ENCODE results near the gene SUSD4. TPM values are rescaled to one million over a fixed set of nuclear protein-coding genes. Genes with fewer than 3 reads are reported as not detected.

Gene SUSD4
- total and polyA plus RNA-seq, 2 donors (not counting 1 experiment from before 2014, with no cell fraction given) = 0.33 TPM; not detected in 1

DNA sequence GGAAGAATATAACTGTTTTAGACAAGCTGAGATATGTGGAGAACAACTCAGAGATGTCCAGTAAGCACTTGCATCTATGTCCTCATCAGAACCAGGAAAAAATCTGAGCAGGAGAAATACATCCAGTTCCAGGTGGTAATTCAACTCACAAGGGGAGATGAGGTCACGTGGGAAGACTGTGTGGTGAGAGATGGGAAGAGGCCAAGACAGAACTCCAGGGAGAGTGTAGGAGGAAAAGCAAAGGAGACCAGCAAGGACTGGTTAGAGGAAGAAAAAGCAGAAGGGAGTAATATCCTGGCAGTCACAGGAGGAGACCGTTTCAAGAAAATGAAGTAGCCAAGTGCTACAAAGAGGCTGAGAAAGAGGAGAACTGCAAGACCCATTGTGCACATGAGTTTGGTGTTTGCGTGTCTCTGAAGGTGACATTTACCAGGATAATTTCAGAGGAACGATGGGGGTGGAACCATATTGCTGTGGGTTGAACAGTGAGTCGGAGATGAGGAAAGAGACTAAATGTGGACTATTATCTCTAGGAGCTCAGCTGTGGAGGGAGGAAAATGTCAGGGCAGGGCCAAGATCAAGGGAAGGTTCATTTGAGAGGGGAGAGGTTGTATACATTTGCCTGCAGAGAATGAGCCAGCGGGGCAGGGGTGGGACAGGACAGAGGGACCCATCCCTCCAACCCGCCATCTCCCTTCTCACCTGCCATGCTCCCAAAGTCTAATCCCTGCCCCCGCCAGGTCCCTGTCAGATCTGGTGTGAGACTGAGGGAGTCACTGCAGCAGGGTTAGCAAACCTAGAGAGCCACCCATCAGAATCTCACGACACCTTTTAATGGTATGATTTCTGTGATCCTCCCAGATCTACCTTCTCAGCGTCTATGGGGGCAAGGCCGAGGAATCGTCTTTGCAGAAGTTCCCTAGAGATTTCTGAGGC is 24.9 kb downstream of the SUSD4 start:
- Histone ChIP-seq H3K9ac (ENCODE audit: insufficient read depth, low read length) (no peak overlapping the region), H3K27ac (ENCODE audit: insufficient read depth, low read length) (no peak overlapping the region), H3K4me3 (replicated peaks in 1 of 4; ENCODE audit: control extremely low read depth in 1 of 4, insufficient read depth in 1 of 4, low read depth in 3 of 4, low read length in 4 of 4) (no peak overlapping the region), H3K79me2 (ENCODE audit: control insufficient read depth, insufficient read depth, low read length) (no peaks in the 10 kb centered on the region), H2AFZ (ENCODE audit: low read length) (no peak overlapping the region), H3K4me1 (ENCODE audit: control insufficient read depth, extremely low read depth, insufficient read depth, low read length) (no peaks in the 10 kb centered on the region), H3K36me3 (ENCODE audit: control insufficient read depth, insufficient read depth, low read length) (no peaks in the 10 kb centered on the region), H3K27me3 (ENCODE audit: control insufficient read depth, insufficient read depth, low read length) (peaks cover 4% of the 10 kb centered on the region), H4K20me1 (ENCODE audit: control insufficient read depth, extremely low read depth, insufficient read depth, low read length) (no peaks in the 10 kb centered on the region), H3K9me3 (ENCODE audit: control insufficient read depth, insufficient read depth, low read depth, low read length) (no peaks in the 10 kb centered on the region), H3K4me2 (ENCODE audit: extremely low read depth, insufficient read depth, low read length) (no peak overlapping the region)
- DNase-seq (ENCODE audit: low read depth in 2 of 2) = peak in 1 of 2 donors; percentile 74
- TF ChIP-seq, protein P1, sequence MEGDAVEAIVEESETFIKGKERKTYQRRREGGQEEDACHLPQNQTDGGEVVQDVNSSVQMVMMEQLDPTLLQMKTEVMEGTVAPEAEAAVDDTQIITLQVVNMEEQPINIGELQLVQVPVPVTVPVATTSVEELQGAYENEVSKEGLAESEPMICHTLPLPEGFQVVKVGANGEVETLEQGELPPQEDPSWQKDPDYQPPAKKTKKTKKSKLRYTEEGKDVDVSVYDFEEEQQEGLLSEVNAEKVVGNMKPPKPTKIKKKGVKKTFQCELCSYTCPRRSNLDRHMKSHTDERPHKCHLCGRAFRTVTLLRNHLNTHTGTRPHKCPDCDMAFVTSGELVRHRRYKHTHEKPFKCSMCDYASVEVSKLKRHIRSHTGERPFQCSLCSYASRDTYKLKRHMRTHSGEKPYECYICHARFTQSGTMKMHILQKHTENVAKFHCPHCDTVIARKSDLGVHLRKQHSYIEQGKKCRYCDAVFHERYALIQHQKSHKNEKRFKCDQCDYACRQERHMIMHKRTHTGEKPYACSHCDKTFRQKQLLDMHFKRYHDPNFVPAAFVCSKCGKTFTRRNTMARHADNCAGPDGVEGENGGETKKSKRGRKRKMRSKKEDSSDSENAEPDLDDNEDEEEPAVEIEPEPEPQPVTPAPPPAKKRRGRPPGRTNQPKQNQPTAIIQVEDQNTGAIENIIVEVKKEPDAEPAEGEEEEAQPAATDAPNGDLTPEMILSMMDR (conservative IDR thresholded peaks at IDR 0.05 in 1 of 2, IDR thresholded peaks at IDR 0.05 in 1 of 2; ENCODE audit: low read depth in 1 of 2, low read length in 2 of 2) = no peak
- TF ChIP-seq EZH2 (IDR thresholded peaks at IDR 0.05; ENCODE audit: low read length, missing control alignments) = no peak

DNA sequence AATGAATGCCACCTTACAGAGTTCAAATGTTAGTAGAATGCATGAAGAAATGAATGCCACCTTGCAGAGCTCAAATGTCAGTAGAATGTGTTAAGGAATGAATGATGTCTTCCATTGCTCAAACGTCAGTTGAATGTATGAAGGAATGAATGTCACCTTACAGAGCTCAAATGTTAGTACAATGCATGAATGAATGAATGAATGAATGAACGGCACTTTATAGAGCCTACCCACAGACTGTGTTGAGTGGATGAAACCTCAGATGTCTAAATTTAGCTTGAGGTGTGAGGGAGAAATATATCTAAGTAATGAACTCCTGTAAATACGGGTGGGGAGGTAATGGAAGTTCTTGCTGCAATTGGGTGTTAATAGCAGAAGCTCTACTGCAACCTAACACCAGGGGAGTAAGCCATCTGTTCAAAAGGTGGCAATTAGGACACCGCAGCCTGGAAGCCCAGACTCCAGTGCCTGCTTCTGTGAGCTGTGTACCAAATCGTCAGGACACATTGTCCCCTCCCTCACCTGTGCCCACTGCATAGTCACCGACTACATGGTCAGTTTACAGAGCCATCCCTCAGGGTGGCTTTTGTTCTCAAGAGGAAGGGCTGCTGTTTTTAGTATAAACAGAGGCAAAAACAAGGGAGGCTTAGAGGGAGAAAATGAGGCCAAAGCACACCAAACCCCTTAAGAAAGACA is 26.7 kb downstream of the SUSD4 start:
- H3K27me3 ChIP-seq (ENCODE audit: control insufficient read depth, insufficient read depth, low read length) = peaks cover 4% of the 10 kb centered on the region
- H4K20me1 ChIP-seq (ENCODE audit: control insufficient read depth, extremely low read depth, insufficient read depth, low read length) = no peaks in the 10 kb centered on the region
- DNase-seq (ENCODE audit: low read depth in 2 of 2) = no peak
- no peak overlapping the region for H3K4me3 ChIP-seq (replicated peaks in 1 of 4; ENCODE audit: control extremely low read depth in 1 of 4, insufficient read depth in 1 of 4, low read depth in 3 of 4, low read length in 4 of 4)
- no peak overlapping the region for H2AFZ ChIP-seq (ENCODE audit: low read length)
- no peaks in the 10 kb centered on the region for H3K36me3 ChIP-seq (ENCODE audit: control insufficient read depth, insufficient read depth, low read length)
- no peaks in the 10 kb centered on the region for H3K9me3 ChIP-seq (ENCODE audit: control insufficient read depth, insufficient read depth, low read depth, low read length)
- H3K27ac ChIP-seq (ENCODE audit: insufficient read depth, low read length) = no peak overlapping the region
- H3K4me2 ChIP-seq (ENCODE audit: extremely low read depth, insufficient read depth, low read length) = no peak overlapping the region
- no peaks in the 10 kb centered on the region for H3K79me2 ChIP-seq (ENCODE audit: control insufficient read depth, insufficient read depth, low read length)
- no peaks in the 10 kb centered on the region for H3K4me1 ChIP-seq (ENCODE audit: control insufficient read depth, extremely low read depth, insufficient read depth, low read length)
- H3K9ac ChIP-seq (ENCODE audit: insufficient read depth, low read length) = no peak overlapping the region
- TF ChIP-seq EZH2 (IDR thresholded peaks at IDR 0.05; ENCODE audit: low read length, missing control alignments) = no peak
- TF ChIP-seq, protein P1 (conservative IDR thresholded peaks at IDR 0.05 in 1 of 2, IDR thresholded peaks at IDR 0.05 in 1 of 2; ENCODE audit: low read depth in 1 of 2, low read length in 2 of 2) = no peak

DNA sequence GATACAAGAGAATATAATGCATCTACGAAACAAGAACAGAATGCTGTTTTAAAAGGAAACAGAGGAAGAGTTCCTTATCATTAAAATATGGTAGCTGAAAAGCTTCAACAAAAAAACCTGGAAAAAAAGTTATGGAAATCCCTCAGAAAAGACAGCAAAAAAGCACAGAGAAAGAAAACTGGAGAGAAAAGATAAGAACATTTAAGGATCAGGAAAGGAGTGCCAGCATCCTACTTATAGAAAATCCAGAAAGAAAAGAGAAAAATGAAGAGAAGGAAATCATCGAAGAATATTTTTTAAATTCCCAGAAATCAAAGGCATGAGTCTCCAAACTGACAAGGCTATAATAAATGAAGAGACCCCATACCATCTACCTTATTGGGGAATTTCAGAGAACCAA is 29.8 kb downstream of the SUSD4 start:
- TF ChIP-seq, protein P1 (conservative IDR thresholded peaks at IDR 0.05 in 1 of 2, IDR thresholded peaks at IDR 0.05 in 1 of 2; ENCODE audit: low read depth in 1 of 2, low read length in 2 of 2) = no peak
- TF ChIP-seq EZH2 (IDR thresholded peaks at IDR 0.05; ENCODE audit: low read length, missing control alignments) = no peak
- no peak overlapping the region for H3K9ac ChIP-seq (ENCODE audit: insufficient read depth, low read length)
- peaks cover 6% of the 10 kb centered on the region for H3K4me1 ChIP-seq (ENCODE audit: control insufficient read depth, extremely low read depth, insufficient read depth, low read length)
- H3K9me3 ChIP-seq (ENCODE audit: control insufficient read depth, insufficient read depth, low read depth, low read length) = no peaks in the 10 kb centered on the region
- DNase-seq (ENCODE audit: low read depth in 2 of 2) = no peak
- H3K4me2 ChIP-seq (ENCODE audit: extremely low read depth, insufficient read depth, low read length) = no peak overlapping the region
- no peak overlapping the region for H3K4me3 ChIP-seq (replicated peaks in 1 of 4; ENCODE audit: control extremely low read depth in 1 of 4, insufficient read depth in 1 of 4, low read depth in 3 of 4, low read length in 4 of 4)
- H3K36me3 ChIP-seq (ENCODE audit: control insufficient read depth, insufficient read depth, low read length) = no peaks in the 10 kb centered on the region
- no peak overlapping the region for H3K27ac ChIP-seq (ENCODE audit: insufficient read depth, low read length)
- peaks cover 2% of the 10 kb centered on the region for H3K27me3 ChIP-seq (ENCODE audit: control insufficient read depth, insufficient read depth, low read length)
- no peaks in the 10 kb centered on the region for H3K79me2 ChIP-seq (ENCODE audit: control insufficient read depth, insufficient read depth, low read length)
- no peak overlapping the region for H2AFZ ChIP-seq (ENCODE audit: low read length)
- H4K20me1 ChIP-seq (ENCODE audit: control insufficient read depth, extremely low read depth, insufficient read depth, low read length) = no peaks in the 10 kb centered on the region
